T1000 (cell line): ENCODE measurements around the gene LMBRD1.

Experiments used
- DNase-seq: peaks from one replicate; lab custom pipeline; 2025; ENCODE audit warnings: mixed read lengths; lab: John Stamatoyannopoulos, UW

LMBRD1 gene

DNA sequence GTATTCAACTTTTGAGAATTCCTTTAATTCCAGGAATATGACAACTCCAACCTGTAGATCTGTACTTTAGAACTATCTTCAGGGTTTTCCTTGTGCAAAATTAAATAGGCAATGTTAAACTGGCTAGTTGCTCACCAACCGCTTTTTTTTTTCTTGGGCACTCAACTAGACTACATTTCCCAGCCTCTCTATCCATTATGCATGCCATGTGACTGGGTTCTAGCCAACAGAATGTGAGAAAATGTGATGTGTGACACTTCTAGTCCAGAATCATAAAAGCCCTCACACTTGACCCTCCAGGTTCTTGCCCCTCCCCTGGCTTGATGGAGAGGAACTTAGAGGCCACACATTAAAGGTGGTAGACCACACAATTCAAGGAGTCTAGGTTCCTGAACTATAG is 166.0 kb downstream of the LMBRD1 start:
- no peak for DNase-seq

- DNase-seq, result no peak
These were observed 169.2 kb downstream of the LMBRD1 start for GRCh38 chr6:69627625-69628024.

- no peak for DNase-seq
These were observed 171.9 kb downstream of the LMBRD1 start for GRCh38 chr6:69624944-69625343.
